Liver (tissue), 9 donors: ENCODE measurements around the gene RAB3C. TPM values are rescaled to one million over a fixed set of nuclear protein-coding genes. Genes with fewer than 3 reads are reported as not detected.

Source experiments
- DNase-seq: peaks from one replicate; pipeline ENCODE4 v3.0.0-alpha.2; 2017; ENCODE audit warnings: low spot score
- H3K27ac ChIP-seq, 2 donors: one replicate each; pipeline ENCODE4 v1.7.0; 2013; ENCODE audit warnings: inconsistent platforms in 2 of 2, low read length in 2 of 2, control low read depth in 1 of 2, low read depth in 1 of 2, mild to moderate bottlenecking in 1 of 2
- H3K27me3 ChIP-seq, 4 donors: one replicate each; pipeline versions ENCODE4 v1.6.1 to v1.7.0; 2013; ENCODE audit warnings: low read length in 3 of 4, inconsistent platforms in 1 of 4, mild to moderate bottlenecking in 1 of 4, moderate library complexity in 1 of 4; ENCODE audit not compliant: control insufficient read depth in 4 of 4, insufficient read depth in 4 of 4
- H3K36me3 ChIP-seq, 4 donors: one replicate each; pipeline versions ENCODE4 v1.6.1 to v1.7.0; 2013; ENCODE audit warnings: low read length in 3 of 4, mild to moderate bottlenecking in 3 of 4, low read depth in 1 of 4, moderate library complexity in 1 of 4; ENCODE audit not compliant: control insufficient read depth in 4 of 4, insufficient read depth in 3 of 4
- H3K4me1 ChIP-seq, 4 donors: one replicate each; pipeline versions ENCODE4 v1.6.1 to v1.7.0; 2013; ENCODE audit warnings: low read length in 3 of 4, mild to moderate bottlenecking in 3 of 4, moderate library complexity in 1 of 4; ENCODE audit not compliant: control insufficient read depth in 4 of 4, insufficient read depth in 4 of 4
- H3K4me3 ChIP-seq, 3 donors: one replicate each; pipeline versions ENCODE4 v1.6.1 to v1.7.0; 2013; ENCODE audit warnings: low read length in 3 of 3, control low read depth in 1 of 3, low read depth in 1 of 3, mild to moderate bottlenecking in 1 of 3
- H3K9ac ChIP-seq, 2 donors: one replicate each; pipeline ENCODE4 v1.7.0; 2013; ENCODE audit warnings: low read length in 2 of 2, mild to moderate bottlenecking in 2 of 2, moderate library complexity in 2 of 2, control low read depth in 1 of 2, low read depth in 1 of 2
- H3K9me3 ChIP-seq, 4 donors: one replicate each; pipeline versions ENCODE4 v1.6.1 to v1.7.0; 2013; ENCODE audit warnings: low read length in 3 of 4; ENCODE audit not compliant: control insufficient read depth in 4 of 4
- ATF3 ChIP-seq: IDR thresholded peaks from 2 replicates; pipeline ENCODE4 v1.6.1; 2016; ENCODE audit warnings: antibody characterized with exemption
- EGR1 ChIP-seq, 2 donors: IDR thresholded peaks; 2 replicates each; pipeline ENCODE4 v1.6.1; 2016 to 2018; ENCODE audit warnings: antibody characterized with exemption in 2 of 2, low read depth in 2 of 2
- FOXA1 ChIP-seq: IDR thresholded peaks from 2 replicates; pipeline ENCODE4 v1.6.1; 2016; ENCODE audit warnings: antibody characterized with exemption
- FOXA2 ChIP-seq: IDR thresholded peaks from 2 replicates; pipeline ENCODE4 v1.6.1; 2016; ENCODE audit warnings: antibody characterized with exemption
- GABPA ChIP-seq, 2 donors: IDR thresholded peaks in 1 of 2; conservative IDR thresholded peaks in 1 of 2; 2 replicates each; pipeline ENCODE4 v1.6.1; 2016; ENCODE audit warnings: antibody characterized with exemption in 2 of 2, mild to moderate bottlenecking in 1 of 2, moderate library complexity in 1 of 2
- HNF4A ChIP-seq, 2 donors: conservative IDR thresholded peaks; 2 replicates each; pipeline ENCODE4 v1.6.1; 2016; ENCODE audit warnings: antibody characterized with exemption in 2 of 2, mild to moderate bottlenecking in 2 of 2
- HNF4G ChIP-seq: IDR thresholded peaks from 2 replicates; pipeline ENCODE4 v1.6.1; 2016; ENCODE audit warnings: antibody characterized with exemption
- JUND ChIP-seq, 2 donors: IDR thresholded peaks; 2 replicates each; pipeline ENCODE4 v1.6.1; 2016; ENCODE audit warnings: antibody characterized with exemption in 2 of 2
- MAX ChIP-seq: IDR thresholded peaks from 2 replicates; pipeline ENCODE4 v1.6.1; 2016; ENCODE audit warnings: antibody characterized with exemption
- NR2F2 ChIP-seq: IDR thresholded peaks from 2 replicates; pipeline ENCODE4 v1.6.1; 2016; ENCODE audit warnings: antibody characterized with exemption
- RAD21 ChIP-seq, 2 donors: IDR thresholded peaks; 2 replicates each; pipeline ENCODE4 v1.6.1; 2016; ENCODE audit warnings: antibody characterized with exemption in 2 of 2, mild to moderate bottlenecking in 2 of 2
- RXRA ChIP-seq, 2 donors: IDR thresholded peaks; 2 replicates each; pipeline ENCODE4 v1.6.1; 2017 to 2018; ENCODE audit warnings: antibody characterized with exemption in 2 of 2, mild to moderate bottlenecking in 1 of 2
- SP1 ChIP-seq: IDR thresholded peaks from 2 replicates; pipeline ENCODE4 v1.6.1; 2018; ENCODE audit warnings: antibody characterized with exemption, mild to moderate bottlenecking
- TAF1 ChIP-seq: conservative IDR thresholded peaks from 2 replicates; pipeline ENCODE4 v1.6.1; 2016; ENCODE audit warnings: antibody characterized with exemption, mild to moderate bottlenecking
- YY1 ChIP-seq: IDR thresholded peaks from 2 replicates; pipeline ENCODE4 v1.6.1; 2016; ENCODE audit warnings: antibody characterized with exemption, mild to moderate bottlenecking
- WGBS: extraction: QIAGEN DNeasy Blood & Tissue Kit; methylation state at CpG from one replicate; pipeline ENCODE4 v1.1.7; 2013; 5-methylcytosine and 5-hydroxymethylcytosine counted together
- polyA plus RNA-seq, 2 donors: library from polyadenylated mRNA; stranded (reverse) in 1 of 2; unstranded in 1 of 2; fragments of 200-250 nt in 1 of 2; fragments of >200 nt in 1 of 2; fragmentation: Nextera tagmentation in 1 of 2; extraction: Ambion mirVana in 1 of 2; gene quantifications; one replicate each; pipeline versions ENCODE4 v1.2.1 to v1.2.3, GENCODE V29; 2013 to 2015
- total RNA-seq, 2 donors: library from RNA; depleted of rRNA; stranded (reverse); fragments of >200 nt; gene quantifications; one replicate each; pipeline ENCODE4 v1.2.3, GENCODE V29; 2014
- TF ChIP-seq, protein P1 (sequence below): IDR thresholded peaks from 2 replicates; pipeline ENCODE4 v1.6.1; 2016; ENCODE audit warnings: antibody characterized with exemption
- TF ChIP-seq, protein P2 (sequence below): IDR thresholded peaks from 2 replicates; pipeline ENCODE4 v1.6.1; 2016; ENCODE audit warnings: antibody characterized with exemption, mild to moderate bottlenecking
- TF ChIP-seq, protein P3 (sequence below): fragments of 150-350 bp; IDR thresholded peaks from 2 replicates; pipeline ENCODE4 v1.5.1; 2017; ENCODE audit warnings: improper control_type of control experiment, low read depth, low read length; ENCODE audit not compliant: missing input control
- donor health status: healthy.
- donor health status: healthy.
- donor health status: healthy.
- donor health status: healthy.
- donor health status: healthy.

RAB3C gene
- total and polyA plus RNA-seq, 4 donors, result 0.72 to 4.6 (median 1.3) TPM

DNA sequence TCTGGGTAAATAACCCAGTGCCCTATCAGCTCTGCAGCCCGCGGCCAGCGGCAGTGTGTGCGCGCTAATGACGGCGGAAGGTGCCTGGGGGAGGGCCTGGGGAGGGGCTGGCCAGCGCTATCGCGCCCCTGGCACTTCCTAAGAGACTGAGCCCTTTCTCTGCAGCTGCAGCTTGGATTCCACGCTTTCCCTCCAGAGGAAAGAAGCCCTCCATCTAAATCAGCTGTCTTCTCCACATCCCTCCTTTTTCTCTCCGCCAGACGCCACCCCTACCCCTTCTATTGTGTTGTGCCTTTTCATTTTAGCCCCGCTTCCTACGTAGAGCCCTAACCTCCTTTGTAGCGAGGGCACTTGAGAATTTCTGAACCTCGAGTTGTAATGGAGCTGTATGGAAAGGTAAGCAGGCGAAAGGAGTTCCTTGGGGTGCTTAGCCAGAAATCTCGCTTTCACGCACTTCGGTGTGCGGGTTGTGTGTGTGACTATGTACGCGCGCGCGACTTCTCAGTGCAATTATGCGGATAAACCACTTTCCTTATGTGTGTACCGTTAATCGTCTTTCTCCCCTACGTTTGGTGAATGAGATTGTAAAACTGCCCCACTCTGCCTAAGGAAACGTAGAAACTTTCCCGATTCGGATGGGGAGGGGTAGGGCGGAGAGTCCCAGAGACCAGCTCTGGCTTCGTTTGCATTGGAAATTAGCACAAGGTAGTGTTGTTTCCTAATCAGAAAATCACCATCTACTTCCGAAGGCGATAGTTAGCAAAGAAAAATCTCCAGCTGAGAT lies 664 bp upstream of the RAB3C start:
- H3K27me3 ChIP-seq, result peaks cover 0 to 3% (median 0%) of the 10 kb centered on the region in 4 donors
- TF ChIP-seq, protein P1, sequence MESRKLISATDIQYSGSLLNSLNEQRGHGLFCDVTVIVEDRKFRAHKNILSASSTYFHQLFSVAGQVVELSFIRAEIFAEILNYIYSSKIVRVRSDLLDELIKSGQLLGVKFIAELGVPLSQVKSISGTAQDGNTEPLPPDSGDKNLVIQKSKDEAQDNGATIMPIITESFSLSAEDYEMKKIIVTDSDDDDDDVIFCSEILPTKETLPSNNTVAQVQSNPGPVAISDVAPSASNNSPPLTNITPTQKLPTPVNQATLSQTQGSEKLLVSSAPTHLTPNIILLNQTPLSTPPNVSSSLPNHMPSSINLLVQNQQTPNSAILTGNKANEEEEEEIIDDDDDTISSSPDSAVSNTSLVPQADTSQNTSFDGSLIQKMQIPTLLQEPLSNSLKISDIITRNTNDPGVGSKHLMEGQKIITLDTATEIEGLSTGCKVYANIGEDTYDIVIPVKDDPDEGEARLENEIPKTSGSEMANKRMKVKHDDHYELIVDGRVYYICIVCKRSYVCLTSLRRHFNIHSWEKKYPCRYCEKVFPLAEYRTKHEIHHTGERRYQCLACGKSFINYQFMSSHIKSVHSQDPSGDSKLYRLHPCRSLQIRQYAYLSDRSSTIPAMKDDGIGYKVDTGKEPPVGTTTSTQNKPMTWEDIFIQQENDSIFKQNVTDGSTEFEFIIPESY, result no peak
- no peak for TF ChIP-seq FOXA1
- no peak for TF ChIP-seq RAD21 (IDR thresholded peaks at IDR 0.05)
- no peak for TF ChIP-seq NR2F2
- no peak for TF ChIP-seq RXRA (IDR thresholded peaks at IDR 0.05)
- no peak for TF ChIP-seq TAF1
- no peak for TF ChIP-seq MAX
- no peak for TF ChIP-seq ATF3
- TF ChIP-seq JUND (IDR thresholded peaks at IDR 0.05), result no peak
- no peak for TF ChIP-seq FOXA2
- no peak for TF ChIP-seq YY1
- TF ChIP-seq EGR1 (IDR thresholded peaks at IDR 0.05; ENCODE audit: low read depth in 2 of 2), result no peak
- no peak for TF ChIP-seq GABPA (IDR thresholded peaks at IDR 0.05 in 1 of 2, conservative IDR thresholded peaks at IDR 0.05 in 1 of 2)
- TF ChIP-seq SP1, result no peak
- TF ChIP-seq HNF4A (conservative IDR thresholded peaks at IDR 0.05), result no peak
- no peak for TF ChIP-seq HNF4G
- TF ChIP-seq, protein P2, sequence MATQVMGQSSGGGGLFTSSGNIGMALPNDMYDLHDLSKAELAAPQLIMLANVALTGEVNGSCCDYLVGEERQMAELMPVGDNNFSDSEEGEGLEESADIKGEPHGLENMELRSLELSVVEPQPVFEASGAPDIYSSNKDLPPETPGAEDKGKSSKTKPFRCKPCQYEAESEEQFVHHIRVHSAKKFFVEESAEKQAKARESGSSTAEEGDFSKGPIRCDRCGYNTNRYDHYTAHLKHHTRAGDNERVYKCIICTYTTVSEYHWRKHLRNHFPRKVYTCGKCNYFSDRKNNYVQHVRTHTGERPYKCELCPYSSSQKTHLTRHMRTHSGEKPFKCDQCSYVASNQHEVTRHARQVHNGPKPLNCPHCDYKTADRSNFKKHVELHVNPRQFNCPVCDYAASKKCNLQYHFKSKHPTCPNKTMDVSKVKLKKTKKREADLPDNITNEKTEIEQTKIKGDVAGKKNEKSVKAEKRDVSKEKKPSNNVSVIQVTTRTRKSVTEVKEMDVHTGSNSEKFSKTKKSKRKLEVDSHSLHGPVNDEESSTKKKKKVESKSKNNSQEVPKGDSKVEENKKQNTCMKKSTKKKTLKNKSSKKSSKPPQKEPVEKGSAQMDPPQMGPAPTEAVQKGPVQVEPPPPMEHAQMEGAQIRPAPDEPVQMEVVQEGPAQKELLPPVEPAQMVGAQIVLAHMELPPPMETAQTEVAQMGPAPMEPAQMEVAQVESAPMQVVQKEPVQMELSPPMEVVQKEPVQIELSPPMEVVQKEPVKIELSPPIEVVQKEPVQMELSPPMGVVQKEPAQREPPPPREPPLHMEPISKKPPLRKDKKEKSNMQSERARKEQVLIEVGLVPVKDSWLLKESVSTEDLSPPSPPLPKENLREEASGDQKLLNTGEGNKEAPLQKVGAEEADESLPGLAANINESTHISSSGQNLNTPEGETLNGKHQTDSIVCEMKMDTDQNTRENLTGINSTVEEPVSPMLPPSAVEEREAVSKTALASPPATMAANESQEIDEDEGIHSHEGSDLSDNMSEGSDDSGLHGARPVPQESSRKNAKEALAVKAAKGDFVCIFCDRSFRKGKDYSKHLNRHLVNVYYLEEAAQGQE, result no peak
- TF ChIP-seq, protein P3, sequence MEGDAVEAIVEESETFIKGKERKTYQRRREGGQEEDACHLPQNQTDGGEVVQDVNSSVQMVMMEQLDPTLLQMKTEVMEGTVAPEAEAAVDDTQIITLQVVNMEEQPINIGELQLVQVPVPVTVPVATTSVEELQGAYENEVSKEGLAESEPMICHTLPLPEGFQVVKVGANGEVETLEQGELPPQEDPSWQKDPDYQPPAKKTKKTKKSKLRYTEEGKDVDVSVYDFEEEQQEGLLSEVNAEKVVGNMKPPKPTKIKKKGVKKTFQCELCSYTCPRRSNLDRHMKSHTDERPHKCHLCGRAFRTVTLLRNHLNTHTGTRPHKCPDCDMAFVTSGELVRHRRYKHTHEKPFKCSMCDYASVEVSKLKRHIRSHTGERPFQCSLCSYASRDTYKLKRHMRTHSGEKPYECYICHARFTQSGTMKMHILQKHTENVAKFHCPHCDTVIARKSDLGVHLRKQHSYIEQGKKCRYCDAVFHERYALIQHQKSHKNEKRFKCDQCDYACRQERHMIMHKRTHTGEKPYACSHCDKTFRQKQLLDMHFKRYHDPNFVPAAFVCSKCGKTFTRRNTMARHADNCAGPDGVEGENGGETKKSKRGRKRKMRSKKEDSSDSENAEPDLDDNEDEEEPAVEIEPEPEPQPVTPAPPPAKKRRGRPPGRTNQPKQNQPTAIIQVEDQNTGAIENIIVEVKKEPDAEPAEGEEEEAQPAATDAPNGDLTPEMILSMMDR, result no peak

More for the DNA sequence above, 664 bp upstream of the RAB3C start:
- DNase-seq, result peak; percentile 46
- H3K9me3 ChIP-seq, result no peaks in the 10 kb centered on the region
- H3K27ac ChIP-seq, result no peak overlapping the region
- H3K9ac ChIP-seq, result peak overlapping the region in 1 of 2 donors; percentile 6
- WGBS, result 3% methylated on average over 38 of the region's 38 CpGs
- H3K4me1 ChIP-seq, result peaks cover 3 to 17% (median 14%) of the 10 kb centered on the region in 4 donors
- peak overlapping the region; percentile 52 to 75 (median 67) for H3K4me3 ChIP-seq
- H3K36me3 ChIP-seq, result no peaks in the 10 kb centered on the region
